Measurements from ENCODE around the gene LMNA.
A peak's percentile ranks its signal among the peaks of the same experiment; 100 is the strongest.
"Not testable (repeated sequence)": the region's sequence is repeated elsewhere in the genome, so short reads cannot be mapped to it uniquely, and the experiment has no call there.

LMNA gene

DNA sequence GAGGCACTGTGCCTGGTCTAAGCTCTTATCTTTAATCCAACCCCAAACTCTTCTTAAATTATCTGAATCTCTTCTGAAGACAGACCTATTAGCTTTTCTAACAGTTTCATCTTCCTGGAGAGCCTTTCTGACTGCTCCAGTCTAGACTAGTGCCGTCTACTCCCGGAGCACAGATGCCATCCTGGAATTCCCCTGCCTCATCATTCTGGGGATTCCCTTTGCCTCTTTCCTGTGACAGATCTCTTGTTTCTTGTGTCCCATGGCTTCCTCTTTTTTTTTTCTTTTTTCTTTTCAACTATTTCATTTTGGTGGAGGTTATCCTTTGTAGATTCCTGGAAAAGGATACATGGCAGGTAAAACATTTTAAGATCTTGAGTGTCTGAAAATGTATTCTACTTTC is 50.6 kb downstream of the LMNA start:
- in situ Hi-C loops (cut with HindIII; ENCODE audit: low sequenced_read_pairs): no loop called here
- TF ChIP-seq, protein P1, sequence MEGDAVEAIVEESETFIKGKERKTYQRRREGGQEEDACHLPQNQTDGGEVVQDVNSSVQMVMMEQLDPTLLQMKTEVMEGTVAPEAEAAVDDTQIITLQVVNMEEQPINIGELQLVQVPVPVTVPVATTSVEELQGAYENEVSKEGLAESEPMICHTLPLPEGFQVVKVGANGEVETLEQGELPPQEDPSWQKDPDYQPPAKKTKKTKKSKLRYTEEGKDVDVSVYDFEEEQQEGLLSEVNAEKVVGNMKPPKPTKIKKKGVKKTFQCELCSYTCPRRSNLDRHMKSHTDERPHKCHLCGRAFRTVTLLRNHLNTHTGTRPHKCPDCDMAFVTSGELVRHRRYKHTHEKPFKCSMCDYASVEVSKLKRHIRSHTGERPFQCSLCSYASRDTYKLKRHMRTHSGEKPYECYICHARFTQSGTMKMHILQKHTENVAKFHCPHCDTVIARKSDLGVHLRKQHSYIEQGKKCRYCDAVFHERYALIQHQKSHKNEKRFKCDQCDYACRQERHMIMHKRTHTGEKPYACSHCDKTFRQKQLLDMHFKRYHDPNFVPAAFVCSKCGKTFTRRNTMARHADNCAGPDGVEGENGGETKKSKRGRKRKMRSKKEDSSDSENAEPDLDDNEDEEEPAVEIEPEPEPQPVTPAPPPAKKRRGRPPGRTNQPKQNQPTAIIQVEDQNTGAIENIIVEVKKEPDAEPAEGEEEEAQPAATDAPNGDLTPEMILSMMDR (IDR thresholded peaks at IDR 0.05; ENCODE audit: low read depth, low read length): no peak
- DNase-seq (ENCODE audit: low read depth, low spot score): no peak
- no peak overlapping the region for H3K4me3 ChIP-seq (ENCODE audit: low read depth, low read length)

DNA sequence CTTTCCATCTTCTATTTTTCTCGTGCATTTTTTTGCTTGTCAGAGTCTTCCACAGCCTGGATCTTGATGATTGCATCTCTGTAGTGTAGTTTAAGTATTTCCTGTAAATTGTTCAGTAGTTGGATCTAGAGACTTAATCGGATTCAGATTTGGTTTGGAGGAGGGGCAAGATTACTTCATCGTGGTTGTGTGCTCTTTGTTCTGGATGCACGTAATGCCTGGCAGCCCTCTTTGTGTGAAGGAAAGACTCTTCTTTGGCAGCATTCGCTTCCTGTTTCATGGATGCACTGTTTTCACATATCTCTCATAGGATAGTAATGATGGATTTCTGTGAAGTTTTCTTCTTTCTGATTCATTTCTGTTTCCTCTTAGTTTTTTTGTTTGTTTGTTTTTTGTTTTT is 53.0 kb downstream of the LMNA start:
- no peak overlapping the region for H3K4me3 ChIP-seq (ENCODE audit: low read depth, low read length)
- in situ Hi-C loops (cut with HindIII; ENCODE audit: low sequenced_read_pairs): no loop called here
- TF ChIP-seq, protein P1 (IDR thresholded peaks at IDR 0.05; ENCODE audit: low read depth, low read length): no peak
- DNase-seq (ENCODE audit: low read depth, low spot score): no peak

DNA sequence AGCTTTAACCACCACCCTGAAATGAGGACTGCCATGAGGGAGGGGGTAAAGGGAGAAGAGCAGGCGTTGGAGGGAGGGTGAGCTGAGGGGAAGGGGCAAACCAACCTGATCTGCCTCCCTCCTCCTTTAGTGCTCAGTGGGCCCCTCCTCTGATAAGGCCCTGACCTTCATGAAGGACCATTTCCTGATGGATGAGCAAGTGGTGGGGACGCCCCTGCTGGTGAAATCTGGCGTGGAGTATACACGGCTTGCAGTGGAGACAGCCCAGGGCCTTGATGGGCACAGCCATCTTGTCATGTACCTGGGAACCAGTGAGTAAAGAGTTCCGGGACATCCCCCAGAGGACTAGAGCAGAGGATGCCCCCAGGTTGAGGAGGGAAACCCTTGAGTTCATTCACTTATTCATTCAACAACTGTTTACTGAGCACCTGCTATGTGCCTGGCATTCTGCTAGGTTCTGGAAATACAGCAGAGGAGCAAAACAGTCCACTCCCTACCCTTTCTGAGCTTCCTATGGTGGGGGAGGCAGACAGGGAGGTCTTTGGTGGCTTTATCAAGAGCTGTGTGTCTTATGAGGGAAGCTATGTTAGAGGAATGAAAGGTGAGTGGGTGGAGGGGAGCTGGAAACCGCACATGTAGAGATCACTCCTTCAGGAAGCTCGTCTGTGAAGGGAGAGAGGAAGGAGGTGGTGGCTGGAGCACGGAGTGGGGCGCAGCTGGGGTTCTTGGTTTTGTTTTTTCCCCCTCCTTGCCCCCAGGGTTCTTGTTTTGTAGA is 58.4 kb downstream of the LMNA start:
- in situ Hi-C loops (cut with HindIII; ENCODE audit: low sequenced_read_pairs): no loop called here
- H3K4me3 ChIP-seq (ENCODE audit: low read depth, low read length): no peak overlapping the region
- TF ChIP-seq, protein P1 (IDR thresholded peaks at IDR 0.05; ENCODE audit: low read depth, low read length): peak; percentile 8
- DNase-seq (ENCODE audit: low read depth, low spot score): no peak

DNA sequence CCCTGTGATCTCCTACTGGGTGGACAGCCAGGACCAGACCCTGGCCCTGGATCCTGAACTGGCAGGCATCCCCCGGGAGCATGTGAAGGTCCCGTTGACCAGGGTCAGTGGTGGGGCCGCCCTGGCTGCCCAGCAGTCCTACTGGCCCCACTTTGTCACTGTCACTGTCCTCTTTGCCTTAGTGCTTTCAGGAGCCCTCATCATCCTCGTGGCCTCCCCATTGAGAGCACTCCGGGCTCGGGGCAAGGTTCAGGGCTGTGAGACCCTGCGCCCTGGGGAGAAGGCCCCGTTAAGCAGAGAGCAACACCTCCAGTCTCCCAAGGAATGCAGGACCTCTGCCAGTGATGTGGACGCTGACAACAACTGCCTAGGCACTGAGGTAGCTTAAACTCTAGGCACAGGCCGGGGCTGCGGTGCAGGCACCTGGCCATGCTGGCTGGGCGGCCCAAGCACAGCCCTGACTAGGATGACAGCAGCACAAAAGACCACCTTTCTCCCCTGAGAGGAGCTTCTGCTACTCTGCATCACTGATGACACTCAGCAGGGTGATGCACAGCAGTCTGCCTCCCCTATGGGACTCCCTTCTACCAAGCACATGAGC is 62.2 kb downstream of the LMNA start:
- in situ Hi-C loops (cut with HindIII; ENCODE audit: low sequenced_read_pairs): no loop called here
- DNase-seq (ENCODE audit: low read depth, low spot score): no peak
- H3K4me3 ChIP-seq (ENCODE audit: low read depth, low read length): no peak overlapping the region
- TF ChIP-seq, protein P1 (IDR thresholded peaks at IDR 0.05; ENCODE audit: low read depth, low read length): no peak

DNA sequence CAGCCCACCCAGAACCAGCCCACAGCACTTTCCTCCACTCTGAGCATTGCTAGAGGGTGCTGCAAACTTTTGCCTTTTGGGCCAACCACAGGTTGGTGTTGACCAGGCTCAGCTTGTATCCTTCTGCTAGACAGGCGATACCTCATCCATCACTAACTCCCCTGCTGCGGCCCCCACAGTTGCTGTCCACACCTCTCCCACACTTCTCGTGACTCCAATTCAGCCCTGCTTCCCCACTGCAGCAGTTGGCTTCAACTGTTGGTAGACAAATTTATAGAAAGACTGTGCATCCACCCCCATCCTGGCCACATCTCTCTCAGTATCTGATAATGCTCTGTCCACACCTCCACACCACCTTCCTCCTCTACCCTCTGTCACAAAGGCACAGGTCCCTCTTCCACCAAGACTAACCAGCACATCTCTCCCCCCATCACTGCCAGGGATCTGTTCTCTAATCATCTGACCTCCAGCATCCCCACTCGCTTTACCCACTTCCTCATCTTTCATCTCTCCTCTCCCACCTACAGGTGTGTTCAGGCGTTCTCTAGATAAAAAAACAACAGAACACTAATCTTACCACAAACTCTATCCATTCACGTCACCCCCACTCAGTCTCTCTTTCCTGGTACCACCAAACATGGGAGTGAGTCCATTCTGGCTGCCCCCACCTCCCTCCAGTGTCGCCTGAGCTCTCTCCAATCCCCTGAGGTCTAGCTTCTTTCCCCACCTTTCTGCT is 63.6 kb downstream of the LMNA start:
- TF ChIP-seq, protein P1 (IDR thresholded peaks at IDR 0.05; ENCODE audit: low read depth, low read length): no peak
- in situ Hi-C loops (cut with HindIII; ENCODE audit: low sequenced_read_pairs): no loop called here
- no peak for DNase-seq (ENCODE audit: low read depth, low spot score)
- no peak overlapping the region for H3K4me3 ChIP-seq (ENCODE audit: low read depth, low read length)

DNA sequence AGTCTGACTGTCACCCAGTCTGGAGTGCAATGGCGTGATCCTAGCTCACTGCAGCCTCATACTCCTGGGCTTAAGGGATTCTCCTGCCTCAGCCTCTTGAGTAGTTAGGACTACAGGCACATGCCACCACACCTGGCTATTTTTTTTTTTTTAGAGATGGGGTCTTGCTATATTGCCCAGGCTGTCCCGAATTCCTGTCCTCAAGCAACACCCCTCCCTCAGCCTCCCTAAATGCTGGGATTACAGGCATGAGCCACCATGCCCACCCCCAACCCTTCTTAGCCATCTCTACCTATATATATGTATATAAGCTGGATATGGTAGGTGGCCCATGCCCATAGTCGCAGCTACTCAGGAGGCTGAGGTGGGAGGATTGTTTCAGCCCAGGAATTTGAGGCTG is 66.0 kb downstream of the LMNA start:
- no peak overlapping the region for H3K4me3 ChIP-seq (ENCODE audit: low read depth, low read length)
- in situ Hi-C loops (cut with HindIII; ENCODE audit: low sequenced_read_pairs): no loop called here
- TF ChIP-seq, protein P1 (IDR thresholded peaks at IDR 0.05; ENCODE audit: low read depth, low read length): no peak
- no peak for DNase-seq (ENCODE audit: low read depth, low spot score)

DNA sequence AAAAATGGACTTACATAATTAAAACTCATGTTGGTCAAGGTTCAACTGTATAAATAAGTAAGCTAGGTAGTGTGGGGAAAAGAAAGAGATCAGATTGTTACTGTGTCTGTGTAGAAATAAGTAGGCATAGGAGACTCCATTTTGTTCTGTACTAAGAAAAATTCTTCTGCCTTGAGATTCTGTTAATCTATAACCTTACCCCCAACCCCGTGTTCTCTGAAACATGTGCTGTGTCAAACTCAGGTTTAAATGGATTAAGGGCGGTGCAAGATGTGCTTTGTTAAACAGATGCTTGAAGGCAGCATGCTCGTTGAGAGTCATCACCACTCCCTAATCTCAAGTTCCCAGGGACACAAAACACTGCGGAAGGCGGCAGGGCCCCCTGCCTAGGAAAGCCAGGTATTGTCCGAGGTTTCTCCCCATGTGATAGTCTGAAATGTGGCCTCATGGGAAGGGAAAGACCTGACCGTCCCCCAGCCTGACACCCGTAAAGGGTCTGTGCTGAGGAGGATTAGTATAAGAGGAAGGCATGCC is 66.9 kb downstream of the LMNA start:
- in situ Hi-C loops (cut with HindIII; ENCODE audit: low sequenced_read_pairs); DNase-seq (ENCODE audit: low read depth, low spot score); H3K4me3 ChIP-seq (ENCODE audit: low read depth, low read length): not testable (repeated sequence)

DNA sequence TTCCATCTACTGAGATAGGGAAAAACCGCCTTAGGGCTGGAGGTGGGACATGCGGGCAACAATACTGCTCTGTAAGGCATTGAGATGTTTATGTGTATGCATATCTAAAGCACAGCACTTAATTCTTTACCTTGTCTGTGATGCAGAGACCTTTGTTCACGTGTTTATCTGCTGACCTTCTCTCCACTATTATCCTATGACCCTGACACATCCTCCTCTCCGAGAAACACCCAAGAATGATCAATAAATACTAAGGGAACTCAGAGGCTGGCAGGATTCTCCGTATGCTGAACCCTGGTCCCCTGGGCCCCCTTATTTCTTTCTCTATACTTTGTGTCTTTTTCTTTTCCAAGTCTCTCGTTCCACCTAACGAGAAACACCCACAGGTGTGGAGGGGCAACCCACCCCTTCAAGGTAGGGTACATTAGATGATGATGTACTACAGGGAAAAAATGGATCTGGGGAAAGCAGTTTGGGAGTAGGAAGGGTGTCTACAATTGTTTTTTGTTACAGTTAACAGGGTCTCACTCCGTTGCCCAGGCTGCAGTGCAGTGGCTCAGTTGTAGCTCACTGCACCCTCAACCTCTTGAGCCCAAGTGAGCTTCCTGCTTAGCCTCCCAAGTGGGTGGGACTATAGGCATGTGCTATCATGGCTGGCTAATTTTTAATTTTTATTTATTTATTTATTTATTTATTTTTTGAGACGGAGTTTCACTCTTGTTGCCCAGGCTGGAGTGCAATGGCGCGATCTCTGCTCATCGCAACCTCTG is 67.7 kb downstream of the LMNA start:
- H3K4me3 ChIP-seq (ENCODE audit: low read depth, low read length); DNase-seq (ENCODE audit: low read depth, low spot score); in situ Hi-C loops (cut with HindIII; ENCODE audit: low sequenced_read_pairs): not testable (repeated sequence)

Data from astrocyte of the spinal cord (primary cell).